ENCODE measurements around the gene MARCHF6.

Gene MARCHF6

GRCh38 chr5:10319202-10319851 lies 34.2 kb upstream of the MARCHF6 start:
- no peak for TF ChIP-seq CTCF (IDR thresholded peaks at IDR 0.05)

GRCh38 chr5:10320793-10321192 lies 32.7 kb upstream of the MARCHF6 start:
- no peak for TF ChIP-seq CTCF (IDR thresholded peaks at IDR 0.05)

GRCh38 chr5:10321882-10322281 lies 31.6 kb upstream of the MARCHF6 start:
- no peak for TF ChIP-seq CTCF (IDR thresholded peaks at IDR 0.05)

GRCh38 chr5:10323588-10324488 lies 29.7 kb upstream of the MARCHF6 start:
- no peak for TF ChIP-seq CTCF (IDR thresholded peaks at IDR 0.05)

DNA sequence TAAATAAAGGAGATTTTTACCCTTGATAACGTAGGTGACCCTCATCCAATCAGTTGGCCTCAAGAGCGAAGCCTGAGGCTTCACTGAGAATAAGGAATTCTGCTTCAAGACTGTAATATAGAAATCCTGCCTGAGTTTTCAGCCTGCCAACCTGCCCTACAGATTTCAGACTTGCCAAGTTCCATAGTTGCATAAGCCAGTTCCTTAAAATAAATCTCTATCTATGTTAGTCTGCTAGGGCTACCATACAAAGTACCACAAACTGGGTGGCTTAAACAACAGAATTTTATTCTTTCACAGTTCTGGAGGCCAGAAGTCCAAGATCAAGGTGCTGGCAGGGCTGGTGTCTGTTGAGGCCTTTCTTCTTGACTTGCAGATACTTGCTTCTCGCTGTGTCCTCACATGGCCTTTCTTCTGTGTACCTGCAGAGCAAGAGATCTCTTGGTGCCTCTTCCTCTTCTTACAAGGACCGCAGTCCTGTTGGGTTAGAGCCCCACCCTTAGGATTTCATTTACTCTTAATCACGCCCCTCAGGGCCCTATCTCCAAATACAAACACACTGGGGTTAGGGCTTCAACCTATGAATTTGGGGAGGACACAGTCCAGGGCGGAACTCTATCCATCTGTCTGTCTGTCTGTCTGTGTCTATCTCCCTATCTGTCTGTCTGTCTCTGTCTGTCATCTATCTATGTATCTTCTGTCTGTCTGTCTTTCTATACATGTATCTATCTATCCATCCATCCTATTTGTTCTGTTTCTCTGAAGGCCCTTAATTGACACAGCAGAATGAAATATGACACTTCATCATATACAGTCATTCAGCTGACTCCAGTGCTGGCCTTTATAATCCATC lies 28.8 kb upstream of the MARCHF6 start:
- TF ChIP-seq CTCF (IDR thresholded peaks at IDR 0.05): no peak

DNA sequence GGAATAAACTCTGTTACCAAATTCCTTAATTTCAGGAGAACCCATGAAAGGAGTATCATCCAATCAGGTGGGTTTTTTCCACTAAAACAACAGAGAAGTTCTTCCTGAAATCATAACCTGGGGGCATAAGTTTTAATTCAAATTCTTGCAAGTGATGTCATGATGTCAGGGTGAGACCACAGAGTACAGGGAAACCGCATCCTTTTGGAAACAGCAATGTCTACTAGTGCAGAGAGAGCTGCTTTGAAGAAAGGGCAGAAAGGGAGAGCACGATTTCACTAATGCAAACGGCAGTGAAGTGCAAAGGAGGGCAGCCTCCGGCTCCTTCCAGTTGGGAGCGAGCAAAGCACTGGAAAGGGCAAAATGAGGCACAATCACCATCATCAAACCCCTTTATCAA lies 25.2 kb upstream of the MARCHF6 start:
- no peak for TF ChIP-seq CTCF (IDR thresholded peaks at IDR 0.05)

DNA sequence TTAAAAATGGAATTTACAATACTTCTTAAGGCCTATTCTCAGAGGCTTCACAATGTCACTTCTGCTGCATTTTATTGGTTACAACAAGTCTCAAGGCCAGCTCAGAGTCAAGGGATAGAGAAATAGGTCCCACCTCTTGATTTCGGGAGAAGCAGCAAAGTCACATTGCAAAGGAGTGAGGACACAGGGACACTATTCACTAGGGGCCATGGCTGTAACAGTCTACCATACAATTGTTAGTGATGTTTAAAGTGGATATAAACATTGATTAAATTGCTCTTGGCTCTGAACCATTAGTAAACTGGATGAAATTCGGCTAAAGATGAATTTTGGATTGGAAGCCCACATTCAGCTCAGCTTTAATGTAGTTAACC lies 24.1 kb upstream of the MARCHF6 start:
- no peak for TF ChIP-seq CTCF (IDR thresholded peaks at IDR 0.05)
